Measurements from ENCODE around the gene MAT2A.

GRCh38 chr2:85506768-85507181 is 32.2 kb upstream of the MAT2A start:
- TF ChIP-seq CTCF (conservative IDR thresholded peaks at IDR 0.05; ENCODE audit: low read depth, low read length) (no peak), EZH2 (IDR thresholded peaks at IDR 0.05; ENCODE audit: low read length, unreplicated experiment) (no peak)

All from PC-3 (cell line).